Measurements from ENCODE around the gene CRYL1.

GRCh38 chr13:20431080-20431479 is 94.6 kb downstream of the CRYL1 start:
- no peak for TF ChIP-seq EZH2 (IDR thresholded peaks at IDR 0.05; ENCODE audit: borderline replicate concordance, low read length)
- TF ChIP-seq, protein P1, sequence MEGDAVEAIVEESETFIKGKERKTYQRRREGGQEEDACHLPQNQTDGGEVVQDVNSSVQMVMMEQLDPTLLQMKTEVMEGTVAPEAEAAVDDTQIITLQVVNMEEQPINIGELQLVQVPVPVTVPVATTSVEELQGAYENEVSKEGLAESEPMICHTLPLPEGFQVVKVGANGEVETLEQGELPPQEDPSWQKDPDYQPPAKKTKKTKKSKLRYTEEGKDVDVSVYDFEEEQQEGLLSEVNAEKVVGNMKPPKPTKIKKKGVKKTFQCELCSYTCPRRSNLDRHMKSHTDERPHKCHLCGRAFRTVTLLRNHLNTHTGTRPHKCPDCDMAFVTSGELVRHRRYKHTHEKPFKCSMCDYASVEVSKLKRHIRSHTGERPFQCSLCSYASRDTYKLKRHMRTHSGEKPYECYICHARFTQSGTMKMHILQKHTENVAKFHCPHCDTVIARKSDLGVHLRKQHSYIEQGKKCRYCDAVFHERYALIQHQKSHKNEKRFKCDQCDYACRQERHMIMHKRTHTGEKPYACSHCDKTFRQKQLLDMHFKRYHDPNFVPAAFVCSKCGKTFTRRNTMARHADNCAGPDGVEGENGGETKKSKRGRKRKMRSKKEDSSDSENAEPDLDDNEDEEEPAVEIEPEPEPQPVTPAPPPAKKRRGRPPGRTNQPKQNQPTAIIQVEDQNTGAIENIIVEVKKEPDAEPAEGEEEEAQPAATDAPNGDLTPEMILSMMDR (conservative IDR thresholded peaks at IDR 0.05 in 1 of 2, IDR thresholded peaks at IDR 0.05 in 1 of 2; ENCODE audit: extremely low read depth in 1 of 2, insufficient read depth in 1 of 2, low read depth in 1 of 2, low read length in 2 of 2) = no peak
